HCT116 (cell line): Measurements from ENCODE around the gene TPM3. TPM values are rescaled to one million over a fixed set of nuclear protein-coding genes. Genes with fewer than 3 reads are reported as not detected.
A peak's percentile ranks its signal among the peaks of the same experiment; 100 is the strongest.

Experiments
- ATAC-seq: fragments of 200-7000 bp; cut with Tn5 transposase; 2 replicates; pipeline ENCODE4 v1.9.1; 2020; ENCODE audit warnings: mild to moderate bottlenecking, moderate library complexity
- BruUV-seq: library from RNA; stranded (reverse); fragments of 400-500 nt; replicated peaks from 2 replicates; lab custom pipeline; 2021; lab: Mats Ljungman, UMichigan
- CTCF ChIA-PET: fragments of 300-600 bp; sonication (Branson Sonifier 250); formaldehyde crosslinking; loops from one replicate; lab custom pipeline; 2021; ENCODE audit warnings: antibody characterized with exemption; lab: Charles Lee
- POLR2A ChIA-PET: fragments of 300-600, 350-600 bp; sonication (Branson Sonifier 250); formaldehyde crosslinking; loops from one replicate; lab custom pipeline; 2021; ENCODE audit warnings: antibody characterized with exemption; lab: Charles Lee
- RAD21 ChIA-PET, 2 experiments: fragments of 300-600 bp; sonication (Branson Sonifier 250); formaldehyde crosslinking; loops; one replicate each; lab custom pipeline; 2023; ENCODE audit warnings: low total read pairs in 2 of 2; ENCODE audit not compliant: uncharacterized antibody in 2 of 2, unreplicated experiment in 2 of 2, low non-redundant PET in 1 of 2; lab: Charles Lee
- DNase-seq: peaks from one replicate; pipeline ENCODE4 v3.0.0-alpha.2; 2010; ENCODE audit warnings: low read depth, low spot score
- H2AFZ ChIP-seq: fragments of 200-600 bp; shearing (Covaris generic), sonication (generic); 2 replicates; pipeline ENCODE4 v1.6.1; 2017; ENCODE audit warnings: low read depth, mixed run types, mixed read lengths, antibody characterized with exemption, low read length; ENCODE audit not compliant: poor library complexity, severe bottlenecking
- H3K27ac ChIP-seq: 2 replicates; pipeline ENCODE4 v1.5.1; 2012; ENCODE audit warnings: low read depth, low read length
- H3K27me3 ChIP-seq: fragments of 200-600 bp; sonication (generic); 2 replicates; pipeline ENCODE4 v1.6.1; 2016; ENCODE audit warnings: mixed run types, low read length, mixed read lengths; ENCODE audit not compliant: insufficient read depth
- H3K36me3 ChIP-seq, 2 experiments: fragments of 200-500 bp in 1 of 2; fragments of 200-600 bp in 1 of 2; sonication (Bioruptor generic) in 1 of 2; sonication (generic) in 1 of 2; 2 replicates each; pipeline versions ENCODE4 v1.5.1 to v1.6.1; 2014 to 2016; ENCODE audit warnings: low read length in 2 of 2, inconsistent platforms in 1 of 2, mixed read lengths in 1 of 2, mixed run types in 1 of 2; ENCODE audit not compliant: insufficient read depth in 2 of 2, control insufficient read depth in 1 of 2
- H3K4me1 ChIP-seq, 2 experiments: fragments of 200-600 bp in 1 of 2; sonication (generic) in 1 of 2; 2 replicates each; pipeline versions ENCODE4 v1.5.1 to v1.6.1; 2012 to 2017; ENCODE audit warnings: low read length in 2 of 2, inconsistent platforms in 1 of 2, mild to moderate bottlenecking in 1 of 2, mixed read lengths in 1 of 2, mixed run types in 1 of 2, moderate library complexity in 1 of 2; ENCODE audit not compliant: insufficient read depth in 2 of 2, control insufficient read depth in 1 of 2
- H3K4me2 ChIP-seq: fragments of 200-600 bp; sonication (generic); 2 replicates; pipeline ENCODE4 v1.6.1; 2017; ENCODE audit warnings: mixed run types, low read length, mixed read lengths
- H3K4me3 ChIP-seq, 2 experiments: fragments of 200-600 bp in 1 of 2; sonication (generic) in 1 of 2; replicated peaks in 1 of 2; 2 replicates each; pipeline ENCODE4 v1.5.1; 2011 to 2016; ENCODE audit warnings: low read length in 2 of 2, control low read depth in 1 of 2, low read depth in 1 of 2, mild to moderate bottlenecking in 1 of 2, mixed read lengths in 1 of 2, mixed run types in 1 of 2
- H3K79me2 ChIP-seq: fragments of 200-600 bp; sonication (generic); 2 replicates; pipeline ENCODE4 v1.6.1; 2017; ENCODE audit warnings: mild to moderate bottlenecking, mixed run types, low read length, moderate library complexity, mixed read lengths; ENCODE audit not compliant: insufficient read depth
- H3K9ac ChIP-seq: fragments of 200-600 bp; sonication (generic); 2 replicates; pipeline ENCODE4 v1.6.1; 2016; ENCODE audit warnings: low read length, mixed read lengths
- H3K9me2 ChIP-seq: fragments of 200-600 bp; sonication (generic), shearing (Covaris generic); 2 replicates; pipeline ENCODE4 v1.6.1; 2017; ENCODE audit warnings: mixed run types, mild to moderate bottlenecking, moderate library complexity; ENCODE audit not compliant: insufficient read depth
- H3K9me3 ChIP-seq, 2 experiments: fragments of 200-500 bp in 1 of 2; fragments of 200-600 bp in 1 of 2; sonication (Bioruptor generic) in 1 of 2; sonication (generic) in 1 of 2; 2 replicates each; pipeline ENCODE4 v1.6.1; 2014 to 2017; ENCODE audit warnings: low read length in 2 of 2, mixed read lengths in 2 of 2, inconsistent platforms in 1 of 2, low read depth in 1 of 2, mild to moderate bottlenecking in 1 of 2, mixed run types in 1 of 2, moderate library complexity in 1 of 2; ENCODE audit not compliant: control insufficient read depth in 1 of 2, insufficient read depth in 1 of 2
- H4K20me1 ChIP-seq: fragments of 200-600 bp; sonication (generic), shearing (Covaris generic); 2 replicates; pipeline ENCODE4 v1.6.1; 2017; ENCODE audit warnings: mixed run types, mild to moderate bottlenecking, moderate library complexity; ENCODE audit not compliant: insufficient read depth
- CBX3 ChIP-seq: IDR thresholded peaks from 2 replicates; pipeline ENCODE4 v1.6.1; 2012; ENCODE audit warnings: low read depth
- CEBPB ChIP-seq: IDR thresholded peaks from 2 replicates; pipeline ENCODE4 v1.6.1; 2012; ENCODE audit warnings: low read depth
- ELF1 ChIP-seq: IDR thresholded peaks from 2 replicates; pipeline ENCODE4 v1.6.1; 2012; ENCODE audit warnings: low read depth, borderline replicate concordance
- EZH2phosphoT487 ChIP-seq: fragments of 200-600 bp; IDR thresholded peaks from 2 replicates; pipeline ENCODE4 v1.6.1; 2018; ENCODE audit warnings: antibody characterized with exemption, borderline replicate concordance
- POLR2AphosphoS5 ChIP-seq: IDR thresholded peaks from 2 replicates; pipeline ENCODE4 v1.6.1; 2011; ENCODE audit warnings: mild to moderate bottlenecking, low read depth, low read length, moderate library complexity
- RAD21 ChIP-seq: IDR thresholded peaks from 2 replicates; pipeline ENCODE4 v1.6.1; 2012; ENCODE audit warnings: low read depth, mild to moderate bottlenecking
- SP1 ChIP-seq: IDR thresholded peaks from 2 replicates; pipeline ENCODE4 v1.6.1; 2012; ENCODE audit warnings: low read depth
- TCF7L2 ChIP-seq: IDR thresholded peaks from 2 replicates; pipeline ENCODE4 v1.7.0; 2011; ENCODE audit warnings: borderline replicate concordance, inconsistent platforms; ENCODE audit not compliant: insufficient read depth, insufficient read length; ENCODE audit errors: extremely low read depth
- ZFX ChIP-seq: fragments of 450-650 bp; IDR thresholded peaks from 2 replicates; pipeline ENCODE4 v1.6.1; 2017
- intact Hi-C: fragments of 100-400 bp; cut with micrococcal nuclease; formaldehyde crosslinking; loops from 2 replicates; pipeline ENCODE4 v1.10.0; 2022
- total RNA-seq: library from RNA; stranded (reverse); gene quantifications from one replicate; pipeline ENCODE4 v1.2.1, GENCODE V29; 2021; ENCODE audit not compliant: unreplicated experiment
- TF ChIP-seq, protein P1 (sequence below), 3 experiments: fragments of 200-600 bp in 1 of 3; sonication (generic) in 1 of 3; IDR thresholded peaks in 2 of 3; conservative IDR thresholded peaks in 1 of 3; 2 replicates each; pipeline ENCODE4 v1.5.1; 2012 to 2017; ENCODE audit warnings: low read depth in 2 of 3, low read length in 2 of 3, antibody characterized with exemption in 1 of 3, borderline replicate concordance in 1 of 3, control low read depth in 1 of 3, mild to moderate bottlenecking in 1 of 3, mixed read lengths in 1 of 3, mixed run types in 1 of 3, moderate library complexity in 1 of 3; ENCODE audit not compliant: insufficient read depth in 1 of 3
- TF ChIP-seq, protein P2 (sequence below): IDR thresholded peaks from 2 replicates; pipeline ENCODE4 v1.6.1; 2012
- TF ChIP-seq, protein P3 (sequence below): IDR thresholded peaks from 2 replicates; pipeline ENCODE4 v1.6.1; 2011; ENCODE audit warnings: mild to moderate bottlenecking, low read length, moderate library complexity; ENCODE audit not compliant: insufficient replicate concordance; ENCODE audit errors: extremely low read depth

TPM3 gene
- total RNA-seq, 1 experiment from 2014 or later, result 457 TPM

DNA sequence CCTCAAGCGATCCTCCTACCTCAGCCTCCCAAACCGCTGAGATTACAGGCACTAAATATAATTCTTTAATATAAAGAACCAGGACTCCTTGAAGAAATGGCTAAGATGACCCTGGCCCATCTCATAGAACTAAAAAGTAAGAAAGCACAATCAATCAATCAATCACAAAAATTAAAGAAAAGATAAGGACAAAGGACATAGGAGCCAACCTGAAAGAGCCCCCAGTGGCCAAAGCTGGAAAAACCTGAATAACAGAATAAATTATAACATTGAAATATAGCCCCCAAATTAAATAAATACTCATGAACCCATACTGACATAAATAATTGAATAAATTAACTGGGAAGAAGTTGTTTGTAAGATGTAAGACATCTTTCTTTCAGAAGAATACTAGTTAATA, 45.9 kb downstream of the TPM3 start:
- Histone ChIP-seq H3K4me2 (no peak overlapping the region), H3K4me1 (no peaks in the 10 kb centered on the region), H3K27ac (no peak overlapping the region), H3K4me3 (no peak overlapping the region), H2AFZ (no peak overlapping the region), H4K20me1 (no peaks in the 10 kb centered on the region), H3K27me3 (no peaks in the 10 kb centered on the region), H3K9me2 (no peaks in the 10 kb centered on the region), H3K9me3 (no peaks in the 10 kb centered on the region), H3K9ac (no peak overlapping the region), H3K79me2 (no peaks in the 10 kb centered on the region), H3K36me3 (no peaks in the 10 kb centered on the region)
- no TSS peak for BruUV-seq
- CTCF ChIA-PET, result no interaction called here
- intact Hi-C loops, result no loop called here
- TF ChIP-seq RAD21 (peak; percentile 22; the same call in 1 of the 2 replicates), EZH2phosphoT487 (no peak), ELF1 (no peak), CBX3 (no peak)
- TF ChIP-seq, protein P1, sequence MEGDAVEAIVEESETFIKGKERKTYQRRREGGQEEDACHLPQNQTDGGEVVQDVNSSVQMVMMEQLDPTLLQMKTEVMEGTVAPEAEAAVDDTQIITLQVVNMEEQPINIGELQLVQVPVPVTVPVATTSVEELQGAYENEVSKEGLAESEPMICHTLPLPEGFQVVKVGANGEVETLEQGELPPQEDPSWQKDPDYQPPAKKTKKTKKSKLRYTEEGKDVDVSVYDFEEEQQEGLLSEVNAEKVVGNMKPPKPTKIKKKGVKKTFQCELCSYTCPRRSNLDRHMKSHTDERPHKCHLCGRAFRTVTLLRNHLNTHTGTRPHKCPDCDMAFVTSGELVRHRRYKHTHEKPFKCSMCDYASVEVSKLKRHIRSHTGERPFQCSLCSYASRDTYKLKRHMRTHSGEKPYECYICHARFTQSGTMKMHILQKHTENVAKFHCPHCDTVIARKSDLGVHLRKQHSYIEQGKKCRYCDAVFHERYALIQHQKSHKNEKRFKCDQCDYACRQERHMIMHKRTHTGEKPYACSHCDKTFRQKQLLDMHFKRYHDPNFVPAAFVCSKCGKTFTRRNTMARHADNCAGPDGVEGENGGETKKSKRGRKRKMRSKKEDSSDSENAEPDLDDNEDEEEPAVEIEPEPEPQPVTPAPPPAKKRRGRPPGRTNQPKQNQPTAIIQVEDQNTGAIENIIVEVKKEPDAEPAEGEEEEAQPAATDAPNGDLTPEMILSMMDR (IDR thresholded peaks at IDR 0.05 in 2 of 3, conservative IDR thresholded peaks at IDR 0.05 in 1 of 3; ENCODE audit: borderline replicate concordance in 1 of 3, insufficient read depth in 1 of 3, low read depth in 2 of 3, low read length in 2 of 3), result peak in 2 of 3 experiments; percentile 51 to 69; a peak in 4 of 6 replicates
- TF ChIP-seq, protein P2, sequence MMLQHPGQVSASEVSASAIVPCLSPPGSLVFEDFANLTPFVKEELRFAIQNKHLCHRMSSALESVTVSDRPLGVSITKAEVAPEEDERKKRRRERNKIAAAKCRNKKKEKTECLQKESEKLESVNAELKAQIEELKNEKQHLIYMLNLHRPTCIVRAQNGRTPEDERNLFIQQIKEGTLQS, result no peak
- no peak for DNase-seq
- peak; percentile 62 for ATAC-seq
- RAD21 ChIA-PET, result no interaction called here
- POLR2A ChIA-PET, result no interaction called here

DNA sequence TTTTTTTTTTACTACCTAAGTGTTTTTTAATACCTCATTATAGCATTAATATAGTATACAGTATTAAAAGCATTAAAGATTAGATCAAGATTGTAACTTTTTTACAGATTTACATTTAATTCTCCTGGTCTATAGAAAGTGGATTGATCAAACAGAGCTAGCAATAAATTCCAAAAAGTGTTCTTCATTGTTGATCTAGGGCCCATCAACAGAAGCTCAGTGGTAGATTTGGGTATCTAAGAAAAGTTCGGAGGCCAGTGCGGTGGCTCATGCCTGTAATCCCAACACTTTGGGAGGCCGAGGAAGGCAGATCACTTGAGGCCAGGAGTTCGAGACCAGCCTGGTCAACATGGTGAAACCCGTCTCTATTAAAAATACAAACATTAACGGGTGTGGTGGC, 49.5 kb downstream of the TPM3 start:
- no peaks in the 10 kb centered on the region for H3K27me3 ChIP-seq
- no peak overlapping the region for H3K27ac ChIP-seq
- intact Hi-C loops, result no loop called here
- no TSS peak for BruUV-seq
- H4K20me1 ChIP-seq, result no peaks in the 10 kb centered on the region
- POLR2A ChIA-PET, result no interaction called here
- no peak overlapping the region for H2AFZ ChIP-seq
- H3K9me3 ChIP-seq, result no peaks in the 10 kb centered on the region
- H3K4me2 ChIP-seq, result no peak overlapping the region
- no peak for DNase-seq
- no peaks in the 10 kb centered on the region for H3K4me1 ChIP-seq
- CTCF ChIA-PET, result no interaction called here
- no peak for ATAC-seq
- H3K36me3 ChIP-seq, result no peaks in the 10 kb centered on the region
- no peak overlapping the region for H3K4me3 ChIP-seq
- RAD21 ChIA-PET, result no interaction called here
- H3K9me2 ChIP-seq, result no peaks in the 10 kb centered on the region
- H3K79me2 ChIP-seq, result no peaks in the 10 kb centered on the region
- no peak overlapping the region for H3K9ac ChIP-seq
- no peak for TF ChIP-seq ELF1
- no peak for TF ChIP-seq TCF7L2
- TF ChIP-seq ZFX, result no peak
- TF ChIP-seq, protein P3, sequence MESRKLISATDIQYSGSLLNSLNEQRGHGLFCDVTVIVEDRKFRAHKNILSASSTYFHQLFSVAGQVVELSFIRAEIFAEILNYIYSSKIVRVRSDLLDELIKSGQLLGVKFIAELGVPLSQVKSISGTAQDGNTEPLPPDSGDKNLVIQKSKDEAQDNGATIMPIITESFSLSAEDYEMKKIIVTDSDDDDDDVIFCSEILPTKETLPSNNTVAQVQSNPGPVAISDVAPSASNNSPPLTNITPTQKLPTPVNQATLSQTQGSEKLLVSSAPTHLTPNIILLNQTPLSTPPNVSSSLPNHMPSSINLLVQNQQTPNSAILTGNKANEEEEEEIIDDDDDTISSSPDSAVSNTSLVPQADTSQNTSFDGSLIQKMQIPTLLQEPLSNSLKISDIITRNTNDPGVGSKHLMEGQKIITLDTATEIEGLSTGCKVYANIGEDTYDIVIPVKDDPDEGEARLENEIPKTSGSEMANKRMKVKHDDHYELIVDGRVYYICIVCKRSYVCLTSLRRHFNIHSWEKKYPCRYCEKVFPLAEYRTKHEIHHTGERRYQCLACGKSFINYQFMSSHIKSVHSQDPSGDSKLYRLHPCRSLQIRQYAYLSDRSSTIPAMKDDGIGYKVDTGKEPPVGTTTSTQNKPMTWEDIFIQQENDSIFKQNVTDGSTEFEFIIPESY, result no peak
- TF ChIP-seq, protein P2, result no peak
- TF ChIP-seq CEBPB, result no peak
- TF ChIP-seq SP1, result no peak
- no peak for TF ChIP-seq POLR2AphosphoS5
